Measurements from ENCODE around the gene NANS.
"Not testable (repeated sequence)": the region's sequence is repeated elsewhere in the genome, so short reads cannot be mapped to it uniquely, and the experiment has no call there.

GRCh38 chr9:98117097-98117496, 60.6 kb downstream of the NANS start:
- not testable (repeated sequence) for TF ChIP-seq ESRRG (CRISPR knock-in tag; IDR thresholded peaks at IDR 0.05); ARNTL (CRISPR knock-in tag; IDR thresholded peaks at IDR 0.05; ENCODE audit: borderline replicate concordance, low read depth); SNAI2 (CRISPR knock-in tag; IDR thresholded peaks at IDR 0.05); ZFP30 (CRISPR knock-in tag; IDR thresholded peaks at IDR 0.05); POU6F1 (CRISPR knock-in tag; IDR thresholded peaks at IDR 0.05; ENCODE audit: borderline replicate concordance, low read depth); TOX (CRISPR knock-in tag; IDR thresholded peaks at IDR 0.05; ENCODE audit: borderline replicate concordance); TSHZ2 (CRISPR knock-in tag; IDR thresholded peaks at IDR 0.05); CREB5 (CRISPR knock-in tag; IDR thresholded peaks at IDR 0.05; ENCODE audit: low read depth); PPARA (CRISPR knock-in tag; IDR thresholded peaks at IDR 0.05; ENCODE audit: borderline replicate concordance); RARB (CRISPR knock-in tag; IDR thresholded peaks at IDR 0.05); BACH2 (CRISPR knock-in tag; IDR thresholded peaks at IDR 0.05; ENCODE audit: borderline replicate concordance); ZNF565 (CRISPR knock-in tag; conservative IDR thresholded peaks at IDR 0.05; ENCODE audit: low read depth); ZNF70 (CRISPR knock-in tag; IDR thresholded peaks at IDR 0.05)
